K562 (cell line): ENCODE data around the gene SNRNP70. TPM values are rescaled to one million over a fixed set of nuclear protein-coding genes. Genes with fewer than 3 reads are reported as not detected.

Experiments used
- BACH1 ChIP-seq: fragments of 200-800 bp; sonication (Bioruptor generic); IDR thresholded peaks from 2 replicates; pipeline ENCODE4 v1.6.1; 2016; ENCODE audit warnings: missing genetic modification characterization, missing compliant biosample characterization
- BHLHE40 ChIP-seq: IDR thresholded peaks from 2 replicates; pipeline ENCODE4 v1.6.1; 2011; ENCODE audit warnings: low read length, improper control_type of control experiment
- BRCA1 ChIP-seq, 2 experiments: fragments of 450-650 bp in 1 of 2; sonication (generic) in 1 of 2; formaldehyde crosslinking in 1 of 2; IDR thresholded peaks; 2 replicates each; pipeline versions ENCODE4 v1.5.0 to v1.6.1; 2017 to 2020; ENCODE audit warnings: mild to moderate bottlenecking in 1 of 2, missing genetic modification reagents in 1 of 2
- CBFB ChIP-seq: sonication (generic); formaldehyde crosslinking; IDR thresholded peaks from 2 replicates; pipeline ENCODE4 v1.4.0; 2020; ENCODE audit warnings: mild to moderate bottlenecking, missing genetic modification reagents
- CSDE1 ChIP-seq, 2 experiments: fragments of 450-650 bp; IDR thresholded peaks; 2 replicates each; pipeline ENCODE4 v1.6.1; 2016; ENCODE audit warnings: mild to moderate bottlenecking in 1 of 2
- HMG20A ChIP-seq: fragments of 450-650 bp; formaldehyde crosslinking; conservative IDR thresholded peaks from 2 replicates; pipeline ENCODE4 v1.4.0; 2020; ENCODE audit warnings: mild to moderate bottlenecking, mixed read lengths
- MCM5 ChIP-seq: fragments of 450-650 bp; IDR thresholded peaks from 2 replicates; pipeline ENCODE4 v1.6.1; 2016; ENCODE audit warnings: low read depth
- PHB ChIP-seq: fragments of 250-450 bp; sonication (Bioruptor Pico); IDR thresholded peaks from 2 replicates; pipeline ENCODE4 v1.5.0; 2021
- POLR2AphosphoS5 ChIP-seq: IDR thresholded peaks from 2 replicates; pipeline ENCODE4 v1.6.1; 2011; ENCODE audit warnings: mild to moderate bottlenecking, low read depth, low read length, moderate library complexity; ENCODE audit not compliant: control insufficient read depth, insufficient read depth
- SIN3A ChIP-seq, 2 experiments: fragments of 150-350 bp in 1 of 2; IDR thresholded peaks; 2 replicates each; pipeline ENCODE4 v1.6.1; 2011 to 2016; ENCODE audit warnings: borderline replicate concordance in 2 of 2, low read depth in 2 of 2, low read length in 2 of 2, mild to moderate bottlenecking in 2 of 2, moderate library complexity in 2 of 2; ENCODE audit not compliant: control insufficient read depth in 1 of 2
- ZSCAN29 ChIP-seq: fragments of 450-650 bp; IDR thresholded peaks from 2 replicates; pipeline ENCODE4 v1.6.1; 2017
- polyA plus RNA-seq, 8 experiments: library from polyadenylated mRNA; depleted of rRNA in 4 of 8; stranded (reverse) in 5 of 8; unstranded in 3 of 8; fragments of >200 nt; fragmentation: Nextera tagmentation in 2 of 8; fragmentation: Illumina TruSeq in 1 of 8; extraction: Ambion mirVana in 2 of 8; extraction: Trizol in 1 of 8; gene quantifications; 2 replicates each; pipeline versions ENCODE4 v1.2.1 to v1.2.3, GENCODE V29; 2011 to 2014; ENCODE audit warnings: inconsistent platforms in 1 of 8, missing spikeins in 1 of 8
- total RNA-seq, 7 experiments: library from RNA; depleted of rRNA in 6 of 7; stranded (reverse); fragments of >200 nt in 6 of 7; fragmentation: Illumina TruSeq in 2 of 7; extraction: Trizol in 2 of 7; gene quantifications; 2 replicates each; pipeline versions ENCODE4 v1.2.1 to v1.2.3, GENCODE V29; 2011 to 2021; ENCODE audit warnings: low replicate concordance in 1 of 7
- TF ChIP-seq, protein P1 (sequence below): fragments of 450-650 bp; IDR thresholded peaks from 2 replicates; pipeline ENCODE4 v1.7.1; 2018; ENCODE audit warnings: mild to moderate bottlenecking, low read depth; ENCODE audit not compliant: partially characterized antibody
- TF ChIP-seq, protein P2 (sequence below): fragments of 450-650 bp; formaldehyde crosslinking; IDR thresholded peaks from 2 replicates; pipeline ENCODE4 v1.4.0; 2020; ENCODE audit warnings: mild to moderate bottlenecking, moderate library complexity
- TF ChIP-seq, protein P3 (sequence below), 2 experiments: fragments of 450-650 bp; IDR thresholded peaks; 2 replicates each; pipeline ENCODE4 v1.6.1; 2018; ENCODE audit warnings: mild to moderate bottlenecking in 2 of 2, low read depth in 1 of 2; ENCODE audit not compliant: partially characterized antibody in 2 of 2
- TF ChIP-seq, protein P4 (sequence below): sonication (generic); formaldehyde crosslinking; IDR thresholded peaks from 2 replicates; pipeline ENCODE4 v1.4.0; 2020; ENCODE audit warnings: mild to moderate bottlenecking, missing genetic modification reagents

The SNRNP70 gene
- total and polyA plus RNA-seq, 9 of the 15 experiments (the other 6 are each of a cell fraction or from before 2014, with no cell fraction given) = 2.8 to 496 (median 136) TPM

DNA sequence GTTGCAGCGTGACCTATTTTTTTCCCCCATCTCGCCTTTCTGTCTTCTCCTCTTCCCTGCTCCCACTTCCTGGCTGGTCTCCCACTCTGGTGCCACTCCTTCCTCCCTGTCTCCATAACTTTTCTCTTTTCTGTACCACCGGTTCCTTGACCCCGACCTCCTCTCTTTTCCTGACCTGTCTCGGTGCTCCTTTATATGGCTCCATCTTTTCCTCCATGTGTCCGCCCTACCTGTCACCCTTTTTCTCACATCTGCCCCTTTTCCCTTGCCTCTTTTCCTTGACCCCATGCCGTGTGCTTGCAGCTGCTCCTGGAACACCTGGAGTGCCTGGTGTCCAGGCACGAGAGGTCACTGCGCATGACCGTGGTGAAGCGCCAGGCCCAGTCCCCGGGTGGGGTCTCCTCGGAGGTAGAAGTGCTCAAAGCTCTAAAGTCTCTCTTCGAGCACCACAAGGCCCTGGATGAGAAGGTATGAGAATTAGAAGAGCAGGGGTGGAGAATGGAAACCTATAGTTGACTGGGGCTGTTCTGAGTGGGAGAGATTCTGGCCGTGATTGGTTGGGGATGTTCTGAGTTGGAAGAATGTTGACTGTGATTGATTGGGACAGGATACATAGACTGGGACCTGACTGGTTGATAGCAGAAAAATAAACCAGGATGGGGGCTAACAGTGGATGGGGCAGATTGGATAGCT is 43.4 kb downstream of the SNRNP70 start (continued):
- TF ChIP-seq ZSCAN29 (0 out of 2 replicates have a peak, but pooled peaks have one; percentile 14), POLR2AphosphoS5 (no peak), HMG20A (no peak), BACH1 (no peak), MCM5 (no peak), BHLHE40 (no peak; the same call in 1 of the 2 replicates), BRCA1 (IDR thresholded peaks at IDR 0.05) (no peak), BRCA1 (CRISPR knock-in tag; IDR thresholded peaks at IDR 0.05) (no peak), CSDE1 (IDR thresholded peaks at IDR 0.05) (no peak), CBFB (CRISPR knock-in tag) (no peak), SIN3A (IDR thresholded peaks at IDR 0.05; ENCODE audit: borderline replicate concordance in 2 of 2, control insufficient read depth in 1 of 2, low read depth in 2 of 2, low read length in 2 of 2) (peak; percentile 9 to 46; a peak in 1 of 4 replicates), PHB (no peak)
- TF ChIP-seq, protein P1, sequence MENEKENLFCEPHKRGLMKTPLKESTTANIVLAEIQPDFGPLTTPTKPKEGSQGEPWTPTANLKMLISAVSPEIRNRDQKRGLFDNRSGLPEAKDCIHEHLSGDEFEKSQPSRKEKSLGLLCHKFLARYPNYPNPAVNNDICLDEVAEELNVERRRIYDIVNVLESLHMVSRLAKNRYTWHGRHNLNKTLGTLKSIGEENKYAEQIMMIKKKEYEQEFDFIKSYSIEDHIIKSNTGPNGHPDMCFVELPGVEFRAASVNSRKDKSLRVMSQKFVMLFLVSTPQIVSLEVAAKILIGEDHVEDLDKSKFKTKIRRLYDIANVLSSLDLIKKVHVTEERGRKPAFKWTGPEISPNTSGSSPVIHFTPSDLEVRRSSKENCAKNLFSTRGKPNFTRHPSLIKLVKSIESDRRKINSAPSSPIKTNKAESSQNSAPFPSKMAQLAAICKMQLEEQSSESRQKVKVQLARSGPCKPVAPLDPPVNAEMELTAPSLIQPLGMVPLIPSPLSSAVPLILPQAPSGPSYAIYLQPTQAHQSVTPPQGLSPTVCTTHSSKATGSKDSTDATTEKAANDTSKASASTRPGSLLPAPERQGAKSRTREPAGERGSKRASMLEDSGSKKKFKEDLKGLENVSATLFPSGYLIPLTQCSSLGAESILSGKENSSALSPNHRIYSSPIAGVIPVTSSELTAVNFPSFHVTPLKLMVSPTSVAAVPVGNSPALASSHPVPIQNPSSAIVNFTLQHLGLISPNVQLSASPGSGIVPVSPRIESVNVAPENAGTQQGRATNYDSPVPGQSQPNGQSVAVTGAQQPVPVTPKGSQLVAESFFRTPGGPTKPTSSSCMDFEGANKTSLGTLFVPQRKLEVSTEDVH = no peak
- TF ChIP-seq, protein P2, sequence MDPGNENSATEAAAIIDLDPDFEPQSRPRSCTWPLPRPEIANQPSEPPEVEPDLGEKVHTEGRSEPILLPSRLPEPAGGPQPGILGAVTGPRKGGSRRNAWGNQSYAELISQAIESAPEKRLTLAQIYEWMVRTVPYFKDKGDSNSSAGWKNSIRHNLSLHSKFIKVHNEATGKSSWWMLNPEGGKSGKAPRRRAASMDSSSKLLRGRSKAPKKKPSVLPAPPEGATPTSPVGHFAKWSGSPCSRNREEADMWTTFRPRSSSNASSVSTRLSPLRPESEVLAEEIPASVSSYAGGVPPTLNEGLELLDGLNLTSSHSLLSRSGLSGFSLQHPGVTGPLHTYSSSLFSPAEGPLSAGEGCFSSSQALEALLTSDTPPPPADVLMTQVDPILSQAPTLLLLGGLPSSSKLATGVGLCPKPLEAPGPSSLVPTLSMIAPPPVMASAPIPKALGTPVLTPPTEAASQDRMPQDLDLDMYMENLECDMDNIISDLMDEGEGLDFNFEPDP = no peak
- TF ChIP-seq, protein P3, sequence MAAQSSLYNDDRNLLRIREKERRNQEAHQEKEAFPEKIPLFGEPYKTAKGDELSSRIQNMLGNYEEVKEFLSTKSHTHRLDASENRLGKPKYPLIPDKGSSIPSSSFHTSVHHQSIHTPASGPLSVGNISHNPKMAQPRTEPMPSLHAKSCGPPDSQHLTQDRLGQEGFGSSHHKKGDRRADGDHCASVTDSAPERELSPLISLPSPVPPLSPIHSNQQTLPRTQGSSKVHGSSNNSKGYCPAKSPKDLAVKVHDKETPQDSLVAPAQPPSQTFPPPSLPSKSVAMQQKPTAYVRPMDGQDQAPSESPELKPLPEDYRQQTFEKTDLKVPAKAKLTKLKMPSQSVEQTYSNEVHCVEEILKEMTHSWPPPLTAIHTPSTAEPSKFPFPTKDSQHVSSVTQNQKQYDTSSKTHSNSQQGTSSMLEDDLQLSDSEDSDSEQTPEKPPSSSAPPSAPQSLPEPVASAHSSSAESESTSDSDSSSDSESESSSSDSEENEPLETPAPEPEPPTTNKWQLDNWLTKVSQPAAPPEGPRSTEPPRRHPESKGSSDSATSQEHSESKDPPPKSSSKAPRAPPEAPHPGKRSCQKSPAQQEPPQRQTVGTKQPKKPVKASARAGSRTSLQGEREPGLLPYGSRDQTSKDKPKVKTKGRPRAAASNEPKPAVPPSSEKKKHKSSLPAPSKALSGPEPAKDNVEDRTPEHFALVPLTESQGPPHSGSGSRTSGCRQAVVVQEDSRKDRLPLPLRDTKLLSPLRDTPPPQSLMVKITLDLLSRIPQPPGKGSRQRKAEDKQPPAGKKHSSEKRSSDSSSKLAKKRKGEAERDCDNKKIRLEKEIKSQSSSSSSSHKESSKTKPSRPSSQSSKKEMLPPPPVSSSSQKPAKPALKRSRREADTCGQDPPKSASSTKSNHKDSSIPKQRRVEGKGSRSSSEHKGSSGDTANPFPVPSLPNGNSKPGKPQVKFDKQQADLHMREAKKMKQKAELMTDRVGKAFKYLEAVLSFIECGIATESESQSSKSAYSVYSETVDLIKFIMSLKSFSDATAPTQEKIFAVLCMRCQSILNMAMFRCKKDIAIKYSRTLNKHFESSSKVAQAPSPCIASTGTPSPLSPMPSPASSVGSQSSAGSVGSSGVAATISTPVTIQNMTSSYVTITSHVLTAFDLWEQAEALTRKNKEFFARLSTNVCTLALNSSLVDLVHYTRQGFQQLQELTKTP (IDR thresholded peaks at IDR 0.05; ENCODE audit: low read depth in 1 of 2, partially characterized antibody in 2 of 2) = peak in 1 of 2 experiments; percentile 1
- TF ChIP-seq, protein P4, sequence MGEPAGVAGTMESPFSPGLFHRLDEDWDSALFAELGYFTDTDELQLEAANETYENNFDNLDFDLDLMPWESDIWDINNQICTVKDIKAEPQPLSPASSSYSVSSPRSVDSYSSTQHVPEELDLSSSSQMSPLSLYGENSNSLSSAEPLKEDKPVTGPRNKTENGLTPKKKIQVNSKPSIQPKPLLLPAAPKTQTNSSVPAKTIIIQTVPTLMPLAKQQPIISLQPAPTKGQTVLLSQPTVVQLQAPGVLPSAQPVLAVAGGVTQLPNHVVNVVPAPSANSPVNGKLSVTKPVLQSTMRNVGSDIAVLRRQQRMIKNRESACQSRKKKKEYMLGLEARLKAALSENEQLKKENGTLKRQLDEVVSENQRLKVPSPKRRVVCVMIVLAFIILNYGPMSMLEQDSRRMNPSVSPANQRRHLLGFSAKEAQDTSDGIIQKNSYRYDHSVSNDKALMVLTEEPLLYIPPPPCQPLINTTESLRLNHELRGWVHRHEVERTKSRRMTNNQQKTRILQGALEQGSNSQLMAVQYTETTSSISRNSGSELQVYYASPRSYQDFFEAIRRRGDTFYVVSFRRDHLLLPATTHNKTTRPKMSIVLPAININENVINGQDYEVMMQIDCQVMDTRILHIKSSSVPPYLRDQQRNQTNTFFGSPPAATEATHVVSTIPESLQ (CRISPR knock-in tag) = no peak
